Hypothalamus (tissue), 51 donors: ENCODE measurements around the gene TRRAP.
"Not testable (repeated sequence)": the region's sequence is repeated elsewhere in the genome, so short reads cannot be mapped to it uniquely, and the experiment has no call there.

Source experiments
- DNase-seq, 51 donors: peaks; one replicate each; lab custom pipeline; 2025; lab: John Stamatoyannopoulos, UW

Gene TRRAP

GRCh38 chr7:98864731-98865453 lies 13.4 kb upstream of the TRRAP start:
- DNase-seq: no peak

- no peak for DNase-seq
Measured at GRCh38 chr7:98866351-98866750, 12.0 kb upstream of the TRRAP start.

- no peak for DNase-seq
Measured at GRCh38 chr7:98866765-98867164, 11.6 kb upstream of the TRRAP start.

- DNase-seq: no peak
Measured at GRCh38 chr7:98868450-98868849, 9.9 kb upstream of the TRRAP start.

- peak in 5 of 51 donors; percentile 8 to 41 (median 36) for DNase-seq
Measured at GRCh38 chr7:98869027-98869596, 9.2 kb upstream of the TRRAP start.

GRCh38 chr7:98869597-98870120 lies 8.7 kb upstream of the TRRAP start, which contains the start of gene TMEM130:
Gene TMEM130 (minus strand): TSS chr7:98870014. CDS start chr7:98869861, 153 bp downstream.
- DNase-seq: peak in 5 of 51 donors; percentile 43 to 71 (median 52)

- DNase-seq: peak in 36 of 51 donors; percentile 8 to 85 (median 48)
Measured at GRCh38 chr7:98870121-98870651, 8.1 kb upstream of the TRRAP start.

- DNase-seq: no peak
Measured at GRCh38 chr7:98870807-98871491, 7.4 kb upstream of the TRRAP start.

- DNase-seq: no peak
Measured at GRCh38 chr7:98872328-98872924, 5.9 kb upstream of the TRRAP start.

GRCh38 chr7:98873610-98874009 lies 4.7 kb upstream of the TRRAP start:
- not testable (repeated sequence) for DNase-seq

GRCh38 chr7:98874942-98875341 lies 3.4 kb upstream of the TRRAP start:
- DNase-seq: no peak

GRCh38 chr7:98875501-98875900 lies 2.8 kb upstream of the TRRAP start:
- DNase-seq: no peak

GRCh38 chr7:98877146-98877545 lies 1.2 kb upstream of the TRRAP start:
- DNase-seq: no peak

GRCh38 chr7:98877692-98878364 lies 504 bp upstream of the TRRAP start:
- DNase-seq: peak in 1 of 51 donors; percentile 13

- DNase-seq: peak in 6 of 51 donors; percentile 7 to 38 (median 16)
Measured at GRCh38 chr7:98879198-98879978, 1.1 kb downstream of the TRRAP start.

- DNase-seq: no peak
Measured at GRCh38 chr7:98879979-98880315, 1.6 kb downstream of the TRRAP start.

GRCh38 chr7:98880485-98880884 lies 2.2 kb downstream of the TRRAP start:
- DNase-seq: no peak

- DNase-seq: no peak
Measured at GRCh38 chr7:98881561-98882315, 3.4 kb downstream of the TRRAP start.

- no peak for DNase-seq
Measured at GRCh38 chr7:98884416-98884815, 6.1 kb downstream of the TRRAP start.
